NCI-H2171 treated with DMSO at 0.1 percent for 48 hours (cell line): ENCODE data around the gene IGSF3.
"Not testable (repeated sequence)": the region's sequence is repeated elsewhere in the genome, so short reads cannot be mapped to it uniquely, and the experiment has no call there.

Experiments used
- DNase-seq: peaks from one replicate; lab custom pipeline; 2025; lab: John Stamatoyannopoulos, UW

IGSF3 gene

DNA sequence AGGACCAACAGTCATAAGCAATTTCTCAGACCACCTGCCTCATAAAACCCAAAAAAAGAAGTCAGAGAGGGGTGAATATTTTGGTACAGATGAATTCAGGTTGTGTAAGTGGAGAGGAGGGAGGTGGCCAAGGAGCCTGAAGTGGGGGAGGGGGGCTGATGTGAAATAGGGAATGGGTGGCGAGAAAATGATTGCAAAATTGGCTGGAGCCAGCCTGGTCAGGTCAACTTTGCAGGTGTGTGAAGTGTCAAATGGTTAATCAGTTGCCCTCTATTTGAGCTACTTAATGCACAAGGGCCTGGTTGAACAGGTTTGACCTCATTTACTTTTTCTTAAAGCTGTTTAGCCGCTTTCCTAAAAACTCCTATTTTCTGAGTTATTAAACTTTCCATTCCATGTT lies 38.1 kb downstream of the IGSF3 start:
- DNase-seq: not testable (repeated sequence)

DNA sequence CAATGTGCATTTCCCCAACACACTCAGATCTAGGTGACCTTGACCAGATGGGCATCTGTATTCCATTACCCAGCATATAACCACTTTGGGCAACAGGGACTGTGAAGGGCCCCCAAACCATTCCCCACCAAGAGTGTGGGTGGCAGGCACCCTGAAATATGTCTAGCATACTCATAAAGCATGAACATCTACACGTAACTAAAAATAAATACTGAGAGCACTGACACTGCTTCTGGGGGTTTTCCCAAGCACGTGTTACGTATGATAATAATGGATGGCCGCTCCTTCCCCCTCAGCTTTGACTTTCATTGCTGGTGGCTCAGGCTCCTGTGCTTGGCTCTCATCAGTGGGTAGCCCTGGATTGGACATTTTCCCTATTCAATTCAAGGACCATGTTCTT lies 39.1 kb downstream of the IGSF3 start:
- DNase-seq: no peak

DNA sequence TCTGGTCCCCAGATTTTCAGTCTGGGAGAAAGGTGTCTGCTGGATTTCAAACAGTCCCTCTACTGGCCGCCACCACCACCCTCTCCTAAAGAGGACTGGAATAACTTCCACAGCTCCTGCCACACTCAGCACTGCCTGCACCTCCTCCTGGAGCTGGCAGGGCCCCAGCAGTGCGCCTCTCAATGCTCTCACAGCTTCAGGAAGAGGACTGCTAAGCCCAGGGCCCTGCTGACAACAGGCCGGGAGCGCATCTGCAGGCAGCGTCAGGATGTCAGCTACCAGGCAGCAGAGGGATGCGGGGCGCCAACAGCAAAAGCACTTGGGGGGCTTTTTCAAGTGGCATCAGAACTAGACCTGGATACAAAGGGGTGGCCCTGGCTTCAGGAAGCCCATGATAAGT lies 40.2 kb downstream of the IGSF3 start:
- peak; percentile 14 for DNase-seq

DNA sequence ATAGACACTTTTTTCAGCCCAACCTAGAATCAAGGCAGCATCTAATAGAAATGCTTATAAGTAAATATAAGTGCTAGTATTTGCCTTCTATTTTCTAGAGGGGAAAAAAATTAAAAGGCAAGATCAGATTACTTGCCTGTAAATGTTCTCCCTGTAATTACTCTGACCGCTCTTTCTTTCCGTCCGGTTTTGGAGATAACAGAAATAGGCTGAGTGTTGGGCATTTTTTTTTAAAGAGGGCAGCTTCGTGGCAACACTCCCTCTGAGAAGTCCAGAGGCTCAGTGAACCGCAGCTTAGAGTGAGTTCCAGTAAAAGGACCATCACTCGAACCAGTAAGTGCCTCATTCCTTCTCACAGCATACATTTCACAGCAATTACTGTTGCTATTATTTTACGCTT lies 40.6 kb downstream of the IGSF3 start:
- DNase-seq: peak; percentile 8

DNA sequence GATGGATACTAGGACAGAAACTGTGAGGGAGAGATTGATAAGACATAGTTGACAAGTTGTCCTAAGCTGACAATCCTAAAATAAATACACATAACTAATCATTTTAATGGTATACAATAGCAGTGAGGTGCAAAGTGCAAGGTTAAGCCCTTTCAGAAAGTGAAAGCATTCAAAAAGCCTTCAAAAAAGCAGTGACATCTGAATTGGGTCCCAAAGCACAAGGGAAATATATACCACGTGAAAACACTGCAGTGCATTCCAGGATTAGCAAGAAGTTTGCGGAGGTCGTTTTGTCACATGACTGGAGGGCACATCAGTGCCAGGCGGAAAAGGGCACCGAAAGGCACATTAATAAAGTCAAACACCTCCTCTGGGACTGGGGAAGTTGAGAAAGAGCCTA lies 42.4 kb downstream of the IGSF3 start:
- not testable (repeated sequence) for DNase-seq

DNA sequence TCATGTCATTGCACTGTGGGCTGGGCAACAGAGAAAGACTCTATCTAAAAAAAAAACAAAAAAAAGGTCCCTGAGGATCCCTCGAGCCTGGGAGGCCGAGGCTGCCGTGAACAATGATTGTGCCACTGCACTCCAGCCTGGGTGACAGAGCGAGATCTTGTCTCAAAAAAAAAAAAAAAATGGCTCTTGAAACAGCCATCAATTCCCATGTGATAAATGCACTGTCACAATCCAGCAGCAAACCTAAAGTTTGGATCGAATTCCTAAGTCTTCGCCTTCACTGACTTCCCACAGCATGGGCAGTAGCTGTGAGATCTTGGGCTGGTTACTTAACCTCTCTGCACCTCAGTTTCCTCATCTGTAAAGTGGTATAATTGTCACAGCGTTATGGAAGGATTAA lies 43.5 kb downstream of the IGSF3 start:
- DNase-seq: no peak

DNA sequence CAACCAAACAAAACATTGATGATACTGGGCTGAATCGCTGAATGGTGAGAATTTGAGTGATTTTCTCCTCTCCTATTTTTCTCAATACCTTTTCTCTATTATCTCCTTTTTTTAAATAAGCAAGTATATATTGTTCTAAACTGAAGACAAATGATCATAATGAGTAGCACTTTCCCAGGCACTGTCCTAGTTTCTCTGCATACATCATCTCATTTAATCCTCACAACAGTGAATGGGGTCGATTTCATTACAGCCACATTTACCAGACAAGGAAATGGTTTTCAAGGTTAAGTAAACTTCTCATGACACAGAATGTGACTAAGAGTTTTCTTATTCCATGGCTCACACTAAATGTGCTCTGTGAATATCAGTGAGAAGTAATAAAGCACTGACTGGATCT lies 45.0 kb downstream of the IGSF3 start:
- DNase-seq: not testable (repeated sequence)

DNA sequence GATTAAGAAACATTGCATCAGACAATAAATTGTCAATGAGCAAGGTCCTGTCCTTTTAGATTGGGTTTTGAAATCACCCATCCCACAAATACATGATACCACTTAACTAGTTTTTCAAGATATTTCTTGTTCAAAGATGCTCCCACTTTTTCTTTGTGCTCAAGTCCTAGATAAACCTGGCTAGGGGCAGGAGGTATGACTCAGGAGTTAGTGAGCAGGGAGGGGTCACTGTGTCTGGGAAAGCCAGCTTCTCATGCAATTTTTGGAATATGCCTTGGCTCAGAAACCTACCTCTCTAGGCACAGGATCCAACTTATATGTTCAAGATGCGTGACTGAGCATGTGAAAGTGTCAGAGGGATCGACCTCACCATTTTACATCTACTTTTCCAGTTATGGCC lies 45.8 kb downstream of the IGSF3 start:
- not testable (repeated sequence) for DNase-seq

DNA sequence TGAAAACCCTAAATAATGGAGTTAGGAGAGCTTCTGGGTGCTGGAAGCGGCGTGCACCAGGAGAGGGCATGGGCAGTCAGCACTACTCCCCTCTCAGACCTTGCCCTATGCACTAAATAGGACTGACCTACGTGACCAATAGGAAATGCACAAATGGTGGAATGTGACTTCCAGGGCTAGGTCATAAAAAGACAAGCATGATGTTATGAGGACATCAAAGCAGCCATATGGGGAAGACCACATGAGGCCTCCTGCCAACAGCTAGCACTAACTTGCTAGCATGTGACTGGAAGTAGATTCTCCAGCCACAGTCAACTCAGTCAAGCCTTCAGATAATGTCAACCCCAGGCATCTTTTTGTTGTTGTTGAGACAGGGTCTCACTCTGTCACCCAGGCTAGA lies 47.1 kb downstream of the IGSF3 start:
- DNase-seq: not testable (repeated sequence)

DNA sequence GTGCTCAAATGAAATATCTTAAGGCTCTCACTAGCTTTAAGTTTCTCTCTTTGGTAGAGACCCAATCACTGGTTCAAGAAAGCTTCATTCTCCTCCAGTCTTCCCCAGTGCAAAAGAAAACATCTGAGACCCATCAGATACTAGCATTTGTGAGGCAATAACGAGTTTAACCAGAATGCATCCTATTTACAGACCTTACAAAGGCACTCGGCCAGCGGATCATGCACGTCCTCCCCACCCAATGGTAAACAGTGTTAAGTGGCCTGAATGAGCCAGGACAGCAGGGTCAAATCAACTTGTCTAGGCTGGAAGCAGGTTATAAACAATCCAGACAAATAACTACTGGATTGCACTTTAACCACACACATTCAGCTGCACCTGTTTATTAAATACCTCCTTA lies 48.4 kb downstream of the IGSF3 start:
- not testable (repeated sequence) for DNase-seq

DNA sequence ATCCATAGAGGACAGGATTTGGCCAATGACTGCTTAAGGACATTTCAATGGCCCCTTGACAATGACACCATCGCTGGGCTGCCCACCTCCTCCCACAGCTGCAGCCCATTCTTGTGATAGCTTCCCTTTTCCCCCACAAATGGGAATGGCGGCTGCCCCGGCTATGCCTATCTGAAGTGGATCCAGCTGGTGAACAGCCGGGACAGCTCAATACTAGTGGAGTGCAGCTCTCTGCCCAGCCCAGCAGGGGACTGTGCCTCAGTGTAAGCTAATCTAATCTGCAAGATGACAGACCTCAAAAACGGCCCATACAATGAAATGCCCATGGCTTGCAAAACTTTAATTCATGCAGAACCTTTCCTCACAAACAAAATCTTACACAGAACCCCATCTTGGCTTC lies 49.7 kb downstream of the IGSF3 start:
- DNase-seq: not testable (repeated sequence)

DNA sequence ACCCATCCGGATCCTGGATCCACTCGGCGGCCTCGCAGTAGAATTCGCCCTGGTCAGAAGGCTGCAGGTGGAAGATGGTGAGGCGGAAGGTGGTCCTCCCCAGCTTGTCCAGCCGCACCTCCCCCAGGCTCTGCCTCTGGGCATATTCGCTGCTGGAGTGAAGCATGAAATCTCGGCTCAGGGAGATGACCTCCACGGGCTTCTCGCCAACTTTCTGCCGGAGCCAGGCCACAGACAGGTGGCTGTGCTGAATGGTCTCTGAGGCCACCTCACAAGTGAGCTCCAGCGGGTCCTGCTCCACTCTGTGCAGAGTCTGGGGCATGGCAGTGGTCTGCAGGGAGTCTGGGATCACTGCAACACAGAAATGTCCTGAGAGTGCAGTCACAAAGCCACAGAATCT lies 53.7 kb downstream of the IGSF3 start:
- not testable (repeated sequence) for DNase-seq

DNA sequence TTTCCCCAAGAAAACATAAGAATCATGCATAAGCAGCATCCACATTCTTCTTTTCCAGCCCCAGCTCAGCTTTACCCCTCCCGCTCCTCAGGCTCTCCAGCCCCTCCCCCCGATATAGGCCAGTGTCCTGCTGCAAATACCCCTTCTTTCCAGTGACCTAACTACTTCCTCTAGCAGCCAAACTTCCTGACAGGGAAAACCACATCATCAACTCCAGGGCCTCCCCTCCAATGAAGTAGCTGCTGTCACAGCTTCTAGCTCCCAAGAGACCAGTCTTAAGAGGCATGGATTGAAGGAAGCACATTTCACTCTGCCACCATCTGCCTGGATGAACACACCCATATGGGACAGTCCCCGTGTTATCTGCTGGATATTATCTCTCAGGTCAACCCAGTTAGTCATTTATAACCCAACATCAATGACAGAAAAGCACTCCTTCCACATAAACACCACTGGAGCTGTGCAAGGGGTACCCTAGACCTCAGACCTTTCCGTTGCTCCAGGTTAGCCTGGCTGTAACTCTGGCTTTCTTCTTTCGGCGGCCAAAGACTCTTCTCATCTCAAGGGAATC lies 57.6 kb downstream of the IGSF3 start:
- DNase-seq: peak; percentile 89

DNA sequence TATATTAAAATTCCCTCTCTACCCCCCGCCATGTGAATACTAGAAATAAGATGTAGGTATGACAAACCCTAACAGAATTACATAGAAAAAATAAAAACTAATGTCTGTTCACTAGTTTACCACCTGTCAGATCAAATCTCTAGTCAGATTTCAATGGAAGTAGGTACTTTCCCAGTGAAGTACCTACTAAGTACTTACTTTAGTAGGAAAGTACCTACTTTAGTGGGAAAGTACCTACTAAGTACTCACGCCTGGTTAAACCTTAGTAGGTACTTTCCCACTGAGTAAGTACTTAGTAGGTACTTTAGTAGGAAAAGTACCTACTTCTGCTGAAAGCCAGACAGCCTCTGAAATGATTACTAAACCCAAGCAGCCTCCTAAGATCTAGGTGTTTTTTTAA lies 58.7 kb downstream of the IGSF3 start:
- not testable (repeated sequence) for DNase-seq

DNA sequence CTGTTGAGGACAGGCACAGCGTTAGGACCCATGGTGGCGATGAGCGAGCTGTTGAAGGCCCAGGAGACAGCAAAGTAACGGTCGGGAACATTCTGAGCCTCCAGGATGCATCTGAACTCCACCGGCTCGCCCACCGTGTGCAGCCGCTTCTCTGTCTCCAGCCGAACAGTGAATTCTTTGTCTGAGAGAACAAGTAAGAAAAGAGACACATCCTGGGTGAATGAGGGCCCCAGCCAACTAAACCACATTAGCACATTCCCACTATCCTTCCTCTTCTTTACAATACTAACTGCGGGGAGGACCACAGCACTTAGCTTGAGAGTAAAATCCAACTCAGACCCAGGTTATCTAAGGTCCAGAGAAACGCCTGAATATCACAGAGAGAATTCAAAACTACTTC lies 59.4 kb downstream of the IGSF3 start:
- DNase-seq: not testable (repeated sequence)

DNA sequence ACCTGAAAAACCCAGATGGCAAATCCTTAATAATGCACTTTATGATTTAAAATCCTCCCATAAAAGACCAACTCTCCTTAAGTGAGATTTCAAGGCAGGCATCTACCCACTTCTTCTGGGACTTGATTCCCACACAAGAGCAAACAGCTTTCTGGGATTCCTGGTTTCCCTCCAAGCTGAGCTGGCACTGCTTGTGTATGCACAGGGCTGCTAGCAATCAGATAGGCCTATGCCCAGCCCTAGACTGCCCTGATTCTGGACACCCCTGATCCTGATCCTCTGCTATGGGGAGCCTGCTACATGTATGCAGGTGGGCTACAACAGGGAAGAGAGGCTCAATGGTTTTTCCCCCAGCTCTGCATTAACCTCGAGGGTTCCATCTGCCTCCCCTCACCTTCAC lies 60.1 kb downstream of the IGSF3 start:
- not testable (repeated sequence) for DNase-seq

DNA sequence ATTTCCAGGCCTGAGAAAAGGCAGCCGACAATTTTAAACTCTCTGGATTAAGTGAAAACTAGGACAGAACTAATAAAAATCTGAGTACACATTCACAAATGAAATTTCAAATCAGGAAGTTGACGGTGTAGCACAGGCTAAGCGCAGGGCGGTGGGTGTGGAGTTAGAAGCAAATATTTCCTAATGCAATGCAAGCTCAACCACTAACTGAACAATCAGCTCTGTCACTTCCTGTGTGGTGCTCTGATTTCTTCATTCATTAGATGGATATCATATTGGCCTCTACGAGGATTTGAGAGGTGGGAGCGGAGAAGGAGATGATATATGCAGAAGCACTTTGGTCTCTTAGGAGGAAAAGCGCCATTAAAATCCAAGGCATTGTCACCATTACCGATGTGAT lies 61.5 kb downstream of the IGSF3 start:
- DNase-seq: not testable (repeated sequence)

DNA sequence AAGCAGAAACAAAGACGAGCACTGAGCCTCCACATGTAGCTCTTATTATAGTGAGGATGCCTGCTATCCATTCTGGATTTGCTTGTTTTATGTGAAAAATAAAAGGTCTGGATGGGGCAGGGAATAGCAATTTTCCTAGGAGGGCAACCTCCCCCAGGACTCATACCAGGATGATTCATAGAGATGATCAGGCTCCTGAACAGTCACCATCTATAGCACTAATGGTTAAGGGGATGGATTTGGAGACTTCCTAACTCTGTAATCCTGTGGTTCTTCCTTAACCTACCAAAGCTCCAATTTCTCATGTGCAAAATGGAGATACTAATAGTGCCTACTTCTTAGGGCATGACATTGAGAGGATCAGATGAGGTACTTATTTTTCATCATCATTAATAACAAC lies 62.2 kb downstream of the IGSF3 start:
- no peak for DNase-seq

DNA sequence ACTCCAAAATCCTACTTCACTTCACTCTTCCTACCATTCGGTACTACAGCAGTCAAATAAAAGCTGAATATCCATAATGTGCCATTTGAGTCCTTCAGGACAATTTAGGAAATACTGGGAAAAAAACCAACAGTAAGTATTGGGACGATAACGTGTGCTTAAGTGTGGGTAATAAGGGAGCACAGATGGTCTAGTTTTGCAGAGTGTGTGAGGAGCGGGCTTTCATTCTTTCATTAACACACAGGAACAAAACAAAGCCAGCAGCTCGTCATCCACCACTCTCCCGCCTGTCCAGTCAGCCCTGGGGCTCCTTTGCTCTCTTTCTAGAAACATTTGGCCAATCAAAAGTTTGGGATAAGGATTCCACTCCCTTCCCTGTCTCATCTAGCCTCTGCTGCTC lies 63.1 kb downstream of the IGSF3 start:
- DNase-seq: peak; percentile 61

DNA sequence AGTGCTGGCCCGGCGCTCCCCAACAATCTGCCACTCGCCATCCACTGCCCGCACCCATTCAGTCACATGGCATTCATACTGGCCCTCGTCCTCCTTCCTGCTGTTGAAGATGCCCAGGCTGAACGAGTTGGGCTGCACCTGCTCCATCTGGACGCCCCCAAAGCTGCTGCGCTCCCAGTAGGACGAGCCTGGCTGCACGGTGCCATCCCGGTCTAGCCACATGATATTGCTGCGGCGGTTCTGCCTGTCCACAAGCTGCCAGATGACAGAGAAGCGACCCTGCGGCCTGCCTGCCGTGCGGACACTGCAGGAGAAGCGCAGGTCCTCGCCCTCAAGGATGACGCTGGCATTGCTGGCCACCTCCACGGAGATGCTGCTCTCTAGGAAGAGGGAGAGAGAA lies 63.9 kb downstream of the IGSF3 start:
- not testable (repeated sequence) for DNase-seq

DNA sequence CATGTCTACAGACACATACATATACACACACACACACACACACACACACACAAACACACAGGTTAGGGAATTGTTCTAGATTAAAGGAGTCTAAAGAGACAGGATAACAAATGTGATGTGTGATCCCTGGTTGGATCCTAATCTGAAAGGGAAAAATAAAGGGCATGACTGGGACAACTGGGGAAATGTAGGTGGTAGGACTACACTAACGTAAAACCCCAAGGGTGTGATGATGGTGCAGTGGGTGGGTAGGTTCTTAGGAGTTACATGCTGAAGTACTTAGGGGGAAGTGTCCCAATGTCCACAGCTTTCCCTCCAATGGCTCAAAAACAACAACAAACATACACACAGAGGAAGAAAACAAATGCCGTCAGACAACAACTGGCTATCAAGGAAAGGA lies 68.2 kb downstream of the IGSF3 start:
- DNase-seq: not testable (repeated sequence)

DNA sequence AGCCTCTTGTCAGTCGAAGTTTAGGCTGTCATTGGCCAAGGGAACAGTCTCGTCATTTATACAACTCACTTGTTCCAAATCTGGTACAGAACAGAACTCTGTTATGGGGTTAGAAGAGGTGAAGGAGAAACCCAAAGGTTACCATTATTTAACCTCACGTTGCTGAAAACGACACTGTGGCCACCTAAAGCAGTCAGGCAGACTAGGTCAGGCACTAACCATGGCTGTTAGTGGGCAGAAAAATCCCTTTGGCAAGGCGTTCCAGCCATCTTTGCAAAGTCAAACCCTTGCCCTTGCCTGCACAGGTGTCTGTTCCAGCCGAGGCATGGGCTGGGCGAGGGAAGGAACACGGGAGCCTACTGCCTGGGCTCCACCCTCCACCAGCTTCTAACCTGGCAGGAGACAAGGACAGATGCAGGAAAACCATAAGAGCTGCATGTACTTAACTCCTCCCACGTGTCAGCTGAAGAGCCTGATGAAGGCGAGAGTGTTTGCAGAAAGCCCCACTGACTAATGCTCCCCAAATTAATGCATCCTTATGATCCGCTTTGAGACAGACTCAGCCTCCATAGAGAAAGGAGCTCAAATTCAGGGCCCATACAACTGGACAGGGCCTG lies 69.0 kb downstream of the IGSF3 start:
- not testable (repeated sequence) for DNase-seq

DNA sequence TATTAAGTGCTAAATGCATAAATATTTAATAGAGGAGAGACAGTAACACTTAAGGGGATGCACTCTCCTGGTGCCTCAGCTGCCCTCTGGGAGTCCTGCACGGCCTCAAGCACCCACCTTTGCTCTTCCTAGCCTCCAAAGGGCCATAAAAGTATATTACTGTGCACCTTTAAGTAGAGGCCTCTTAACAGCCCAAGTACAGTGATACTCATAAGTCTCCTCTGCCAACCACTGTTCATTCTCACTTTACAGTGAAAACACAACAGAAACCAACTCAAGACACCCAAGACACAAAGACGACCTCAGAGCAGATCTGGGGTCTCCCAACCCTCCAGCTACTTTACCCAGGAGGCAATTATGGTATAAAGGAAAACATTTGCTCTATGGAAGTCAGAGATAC lies 70.1 kb downstream of the IGSF3 start:
- DNase-seq: not testable (repeated sequence)

DNA sequence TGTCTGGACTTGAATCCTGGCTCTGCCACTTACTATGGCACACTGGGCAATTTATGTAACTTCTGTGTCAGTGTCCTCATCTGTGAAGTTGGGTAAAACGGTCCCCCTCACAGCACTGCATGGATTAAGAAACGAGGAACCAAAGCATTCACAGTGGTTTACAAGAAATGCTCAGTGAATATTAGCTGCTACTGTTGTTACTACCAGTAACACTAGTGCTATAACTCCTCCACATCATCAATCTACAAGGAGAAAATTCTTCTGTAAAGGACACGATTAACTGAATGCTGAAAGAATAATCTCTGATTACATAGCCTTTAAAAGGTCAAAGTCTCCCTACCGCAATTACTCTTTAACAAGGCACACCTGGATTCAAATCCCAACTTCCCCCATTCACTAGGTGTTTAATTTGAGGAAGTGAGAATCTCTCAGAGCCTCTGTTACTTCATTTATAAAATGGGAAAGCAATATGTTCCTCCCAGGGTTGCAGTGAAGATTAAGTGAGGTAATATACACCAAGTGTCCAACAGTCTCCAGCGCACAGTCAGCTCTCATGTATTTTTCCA lies 70.7 kb downstream of the IGSF3 start:
- DNase-seq: not testable (repeated sequence)
